ENCODE results near the gene TAS2R1. TPM values are rescaled to one million over a fixed set of nuclear protein-coding genes. Genes with fewer than 3 reads are reported as not detected.
"Not testable (repeated sequence)": the region's sequence is repeated elsewhere in the genome, so short reads cannot be mapped to it uniquely, and the experiment has no call there.

The TAS2R1 gene
- total RNA-seq, 1 donor from 2014 or later: not detected

DNA sequence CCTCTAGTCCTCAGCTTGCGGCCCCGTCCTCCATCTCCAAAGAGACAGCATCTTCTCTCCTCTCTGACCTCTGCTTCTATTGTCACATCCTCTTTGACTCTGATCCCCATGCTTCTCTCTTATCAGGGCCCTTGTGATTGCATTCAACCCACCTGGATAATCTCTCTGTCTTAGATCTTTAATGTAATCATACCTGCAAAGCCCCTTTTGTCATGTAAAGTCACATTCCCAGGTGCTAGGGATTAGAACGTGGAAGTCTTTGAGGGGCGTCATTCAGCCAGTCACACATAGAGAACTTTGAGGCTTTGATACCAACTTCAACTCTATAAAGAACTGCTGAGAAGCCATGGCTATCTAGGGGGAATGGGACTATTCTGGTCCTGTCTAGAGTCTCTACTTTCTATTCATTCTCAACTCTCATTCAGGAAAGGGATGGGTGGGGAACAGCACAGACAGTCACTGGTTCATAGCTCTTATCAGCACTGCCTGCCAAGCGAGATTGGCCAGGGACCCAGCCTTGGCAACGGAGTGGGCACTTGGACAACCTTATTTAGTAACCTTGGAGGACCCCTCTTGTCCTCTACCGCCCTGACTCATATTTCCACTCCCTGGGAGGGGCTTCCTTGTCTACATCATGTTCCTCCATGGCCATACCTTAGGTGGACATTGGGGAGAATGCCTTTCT is 29.0 kb downstream of the TAS2R1 start:
- H3K4me1 Mint-ChIP-seq (ENCODE audit: low read depth, unreplicated experiment): no peaks in the 10 kb centered on the region
- DNase-seq: no peak
- no peaks in the 10 kb centered on the region for H3K27me3 Mint-ChIP-seq (ENCODE audit: unreplicated experiment)
- H3K27ac Mint-ChIP-seq (ENCODE audit: unreplicated experiment): no peak overlapping the region
- no peaks in the 10 kb centered on the region for H3K36me3 Mint-ChIP-seq (ENCODE audit: unreplicated experiment)
- H3K4me3 Mint-ChIP-seq (ENCODE audit: unreplicated experiment): no peak overlapping the region
- TF ChIP-seq CTCF (IDR thresholded peaks at IDR 0.05; ENCODE audit: partially characterized antibody, unreplicated experiment): no peak
- H3K9me3 Mint-ChIP-seq (ENCODE audit: unreplicated experiment): peaks cover 2% of the 10 kb centered on the region

DNA sequence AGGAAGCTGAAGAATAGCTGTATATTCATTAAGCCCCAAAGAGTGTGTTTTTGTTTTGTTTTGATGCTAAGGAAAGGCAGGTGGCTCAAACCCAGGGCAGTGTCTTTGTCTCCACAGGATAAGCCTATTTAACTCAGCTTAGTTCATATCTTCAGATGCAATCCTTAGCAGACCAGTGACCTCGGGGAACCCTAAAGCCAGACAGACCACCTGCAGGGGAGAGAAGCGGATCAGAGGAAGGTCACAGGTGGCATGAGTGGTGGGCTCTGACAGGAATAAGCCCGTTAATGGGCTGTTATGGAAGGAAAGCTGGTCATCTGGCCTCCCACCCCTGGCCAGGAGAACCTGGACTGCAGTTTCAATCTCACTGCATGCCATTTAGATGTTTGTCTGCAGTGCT is 30.8 kb downstream of the TAS2R1 start:
- Mint-ChIP-seq H3K36me3 (ENCODE audit: unreplicated experiment) (no peaks in the 10 kb centered on the region), H3K27me3 (ENCODE audit: unreplicated experiment) (no peaks in the 10 kb centered on the region), H3K4me3 (ENCODE audit: unreplicated experiment) (no peak overlapping the region), H3K9me3 (ENCODE audit: unreplicated experiment) (peaks cover 2% of the 10 kb centered on the region), H3K27ac (ENCODE audit: unreplicated experiment) (no peak overlapping the region), H3K4me1 (ENCODE audit: low read depth, unreplicated experiment) (no peaks in the 10 kb centered on the region)
- DNase-seq: no peak
- no peak for TF ChIP-seq CTCF (IDR thresholded peaks at IDR 0.05; ENCODE audit: partially characterized antibody, unreplicated experiment)

GRCh38 chr5:9598329-9598728 is 31.8 kb downstream of the TAS2R1 start:
- H3K9me3 Mint-ChIP-seq (ENCODE audit: unreplicated experiment); H3K4me1 Mint-ChIP-seq (ENCODE audit: low read depth, unreplicated experiment): not testable (repeated sequence)

GRCh38 chr5:9597322-9597721 is 32.8 kb downstream of the TAS2R1 start:
- not testable (repeated sequence) for H3K9me3 Mint-ChIP-seq (ENCODE audit: unreplicated experiment); H3K27me3 Mint-ChIP-seq (ENCODE audit: unreplicated experiment); DNase-seq; H3K36me3 Mint-ChIP-seq (ENCODE audit: unreplicated experiment); H3K27ac Mint-ChIP-seq (ENCODE audit: unreplicated experiment); H3K4me1 Mint-ChIP-seq (ENCODE audit: low read depth, unreplicated experiment); H3K4me3 Mint-ChIP-seq (ENCODE audit: unreplicated experiment)

More at GRCh38 chr5:9598329-9598728, 31.8 kb downstream of the TAS2R1 start:
- not testable (repeated sequence) for H3K27ac Mint-ChIP-seq (ENCODE audit: unreplicated experiment); H3K36me3 Mint-ChIP-seq (ENCODE audit: unreplicated experiment); H3K4me3 Mint-ChIP-seq (ENCODE audit: unreplicated experiment); H3K27me3 Mint-ChIP-seq (ENCODE audit: unreplicated experiment); DNase-seq

DNA sequence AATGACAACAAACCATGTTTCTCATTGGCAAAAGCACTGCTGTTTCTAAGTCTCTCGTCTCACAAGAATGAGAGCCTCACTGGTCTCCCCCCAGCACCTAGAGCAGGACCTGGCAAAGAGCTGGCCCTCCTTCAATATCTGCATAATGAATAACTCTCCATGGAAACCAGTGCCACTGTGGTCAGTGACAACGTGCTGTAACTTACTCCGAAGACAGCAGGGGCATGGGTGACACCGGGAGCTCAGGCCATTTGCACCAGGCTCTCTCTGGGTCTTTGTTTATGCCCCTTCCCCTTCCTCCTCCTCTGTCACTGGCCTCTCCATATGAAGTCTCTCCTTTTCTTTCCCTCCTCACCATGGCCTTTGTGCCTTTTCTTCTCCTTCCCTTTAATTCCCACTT is 33.3 kb downstream of the TAS2R1 start:
- no peak for TF ChIP-seq CTCF (IDR thresholded peaks at IDR 0.05; ENCODE audit: partially characterized antibody, unreplicated experiment)
- DNase-seq: no peak
- Mint-ChIP-seq H3K27ac (ENCODE audit: unreplicated experiment) (no peak overlapping the region), H3K4me3 (ENCODE audit: unreplicated experiment) (no peak overlapping the region), H3K9me3 (ENCODE audit: unreplicated experiment) (peaks cover 2% of the 10 kb centered on the region), H3K27me3 (ENCODE audit: unreplicated experiment) (no peaks in the 10 kb centered on the region), H3K36me3 (ENCODE audit: unreplicated experiment) (no peaks in the 10 kb centered on the region), H3K4me1 (ENCODE audit: low read depth, unreplicated experiment) (no peaks in the 10 kb centered on the region)

- Mint-ChIP-seq H3K27ac (ENCODE audit: unreplicated experiment) (no peak overlapping the region), H3K27me3 (ENCODE audit: unreplicated experiment) (no peaks in the 10 kb centered on the region), H3K36me3 (ENCODE audit: unreplicated experiment) (no peaks in the 10 kb centered on the region), H3K4me1 (ENCODE audit: low read depth, unreplicated experiment) (no peaks in the 10 kb centered on the region), H3K9me3 (ENCODE audit: unreplicated experiment) (peaks cover 3% of the 10 kb centered on the region), H3K4me3 (ENCODE audit: unreplicated experiment) (no peak overlapping the region)
- no peak for TF ChIP-seq CTCF (IDR thresholded peaks at IDR 0.05; ENCODE audit: partially characterized antibody, unreplicated experiment)
- no peak for DNase-seq
These were observed 33.9 kb downstream of the TAS2R1 start for GRCh38 chr5:9596171-9596780.

Data from glutamatergic neuron (in vitro differentiated cells).